Lung (tissue), 12 donors: ENCODE measurements around the gene ABTB1. TPM values are rescaled to one million over a fixed set of nuclear protein-coding genes. Genes with fewer than 3 reads are reported as not detected.

Source experiments
- ATAC-seq: fragments of 200-7000 bp; cut with Tn5 transposase; one replicate; pipeline ENCODE4 v1.9.1; 2020; ENCODE audit warnings: moderate number of reproducible peaks; ENCODE audit not compliant: insufficient read depth, low FRiP score
- DNase-seq, 3 donors: peaks; one replicate each; pipeline ENCODE4 v3.0.0-alpha.2; 2013 to 2017
- H3K27ac ChIP-seq, 2 donors: one replicate each; pipeline ENCODE4 v1.5.1; 2013; ENCODE audit warnings: mild to moderate bottlenecking in 2 of 2, moderate library complexity in 2 of 2, control low read depth in 1 of 2, inconsistent platforms in 1 of 2, low read depth in 1 of 2, low read length in 1 of 2
- H3K27me3 ChIP-seq, 3 donors: one replicate each; pipeline ENCODE4 v1.5.1; 2013; ENCODE audit warnings: low read length in 2 of 3; ENCODE audit not compliant: control insufficient read depth in 3 of 3, insufficient read depth in 3 of 3
- H3K36me3 ChIP-seq, 4 donors: one replicate each; pipeline ENCODE4 v1.5.1; 2013; ENCODE audit warnings: low read length in 4 of 4, mild to moderate bottlenecking in 1 of 4, moderate library complexity in 1 of 4; ENCODE audit not compliant: control insufficient read depth in 4 of 4, insufficient read depth in 4 of 4
- H3K4me1 ChIP-seq, 5 donors: one replicate each; pipeline ENCODE4 v1.5.1; 2013; ENCODE audit warnings: low read length in 5 of 5, mild to moderate bottlenecking in 2 of 5, moderate library complexity in 1 of 5; ENCODE audit not compliant: control insufficient read depth in 5 of 5, insufficient read depth in 5 of 5
- H3K4me3 ChIP-seq: one replicate; pipeline ENCODE4 v1.5.1; 2013; ENCODE audit warnings: mild to moderate bottlenecking, control low read depth, moderate library complexity
- H3K9ac ChIP-seq, 2 donors: one replicate each; pipeline ENCODE4 v1.5.1; 2013; ENCODE audit warnings: low read length in 2 of 2, control low read depth in 1 of 2; ENCODE audit not compliant: insufficient read depth in 1 of 2
- H3K9me3 ChIP-seq, 4 donors: one replicate each; pipeline ENCODE4 v1.5.1; 2013; ENCODE audit warnings: low read length in 3 of 4, mild to moderate bottlenecking in 1 of 4, moderate library complexity in 1 of 4; ENCODE audit not compliant: control insufficient read depth in 4 of 4, insufficient read depth in 3 of 4
- CTCF ChIP-seq: IDR thresholded peaks from 2 replicates; pipeline ENCODE4 v1.5.1; 2012; ENCODE audit warnings: mild to moderate bottlenecking; ENCODE audit errors: control extremely low read depth, extremely low read depth
- WGBS, 2 donors: extraction: QIAGEN DNeasy Blood & Tissue Kit; methylation state at CpG; one replicate each; pipeline ENCODE4 v1.1.7; 2013; 5-methylcytosine and 5-hydroxymethylcytosine counted together
- polyA plus RNA-seq, 2 donors: library from polyadenylated mRNA; stranded (reverse); fragments of 200-250 nt; gene quantifications; one replicate each; pipeline ENCODE4 v1.2.1, GENCODE V29; 2013
- total RNA-seq, 2 donors: library from RNA; depleted of rRNA in 1 of 2; stranded (reverse); fragments of >200 nt in 1 of 2; gene quantifications; one replicate each; pipeline ENCODE4 v1.2.1, GENCODE V29; 2014 to 2021
- donor health status: control.
- donor health status: control.
- donor health status: Bipolar disorder and iron deficiency.
- donor health status: healthy.
- donor health status: DM: yes; HTN: yes; CAD: no.

Gene ABTB1
- total and polyA plus RNA-seq, 4 donors: 30.7 to 102 (median 48.6) TPM

DNA sequence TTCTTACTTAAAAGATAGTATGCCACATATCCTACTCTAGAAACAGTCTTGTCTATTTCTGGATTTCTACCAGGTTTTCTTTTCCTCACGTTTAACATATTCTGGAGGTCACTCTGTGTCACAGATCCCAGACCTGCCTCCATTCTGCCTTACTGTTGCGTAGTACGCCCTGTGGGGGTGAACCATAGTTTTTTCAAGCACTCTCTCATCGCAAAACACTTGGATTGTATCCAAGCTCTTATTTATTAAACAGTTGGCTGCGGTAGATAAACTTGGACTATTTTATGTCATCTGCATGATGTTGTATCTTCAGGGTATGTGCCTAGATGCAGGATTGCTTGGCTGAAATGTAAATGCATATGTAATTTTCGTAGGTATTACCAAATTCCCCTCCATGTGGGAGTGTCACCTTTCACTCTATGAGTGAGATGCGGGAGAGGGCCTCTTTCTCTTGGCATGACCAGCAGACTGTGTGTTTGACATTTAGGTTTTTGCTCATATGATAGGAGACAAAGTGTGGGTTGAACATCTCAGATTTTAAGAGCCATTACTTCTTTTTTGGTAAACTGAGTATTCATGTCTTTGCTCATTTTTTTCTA lies 55.8 kb downstream of the ABTB1 start:
- no peak for TF ChIP-seq CTCF
- DNase-seq (peak in 2 of 3 donors; percentile 55 to 63), ATAC-seq (no peak)
- Histone ChIP-seq H3K9me3 (no peaks in the 10 kb centered on the region), H3K36me3 (peaks cover 0 to 3% (median 0%) of the 10 kb centered on the region in 4 donors), H3K27me3 (no peaks in the 10 kb centered on the region), H3K4me3 (no peak overlapping the region), H3K27ac (no peak overlapping the region), H3K9ac (no peak overlapping the region), H3K4me1 (peaks cover 0 to 12% (median 0%) of the 10 kb centered on the region in 5 donors)
- 75 to 80% methylated on average over 7 of the region's 7 CpGs for WGBS, 2 donors

DNA sequence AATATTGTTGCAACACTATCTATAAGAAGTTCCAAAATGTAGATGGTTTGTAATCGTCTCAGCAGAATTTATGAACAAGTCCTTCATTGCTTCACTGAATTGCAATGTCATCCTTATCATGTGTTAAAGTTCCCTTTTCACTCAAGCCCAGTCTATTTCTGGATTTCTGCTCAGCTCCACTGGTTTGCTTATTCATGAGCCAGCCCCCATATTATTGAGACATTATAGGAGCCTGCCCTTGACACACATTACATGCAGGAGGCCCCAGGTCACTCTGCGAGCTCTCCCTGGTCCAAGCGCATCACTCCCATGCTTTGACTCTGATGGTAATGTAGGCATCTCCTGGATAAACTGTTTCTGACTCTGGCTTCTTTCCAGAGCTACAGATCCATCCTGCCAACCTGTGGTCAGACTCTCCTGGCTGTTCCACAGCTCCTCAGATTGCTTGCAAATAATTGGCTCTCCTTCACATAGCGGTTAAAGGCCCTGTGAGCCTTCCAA lies 56.9 kb downstream of the ABTB1 start:
- H3K27ac ChIP-seq: no peak overlapping the region
- no peak overlapping the region for H3K4me3 ChIP-seq
- DNase-seq: no peak
- no peaks in the 10 kb centered on the region for H3K27me3 ChIP-seq
- ATAC-seq: peak; percentile 61
- H3K9me3 ChIP-seq: no peaks in the 10 kb centered on the region
- H3K9ac ChIP-seq: no peak overlapping the region
- H3K36me3 ChIP-seq: peaks cover 0 to 3% (median 0%) of the 10 kb centered on the region in 4 donors
- H3K4me1 ChIP-seq: peaks cover 0 to 15% (median 5%) of the 10 kb centered on the region in 5 donors
- 48 to 72% methylated on average over 4 of the region's 4 CpGs for WGBS, 2 donors
- TF ChIP-seq CTCF: no peak

DNA sequence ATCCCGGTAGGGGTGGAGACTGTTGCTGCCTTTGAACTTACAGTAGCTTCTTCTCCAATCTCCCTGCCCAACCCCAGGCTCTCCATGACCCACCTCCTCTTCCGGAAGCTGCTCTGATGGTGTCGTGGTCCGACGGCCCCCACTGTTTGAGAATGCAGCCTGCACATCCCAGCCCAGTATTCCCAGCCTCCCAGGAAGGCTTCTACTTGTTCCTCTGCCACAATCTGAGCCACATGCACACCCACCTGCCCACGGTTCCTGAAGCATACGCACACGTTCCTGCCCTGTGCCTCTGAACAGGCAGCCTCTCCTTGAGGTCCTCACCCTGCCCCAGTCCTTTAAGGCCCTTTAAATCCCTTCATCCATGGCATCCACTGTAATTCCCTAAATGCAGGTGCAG lies 57.4 kb downstream of the ABTB1 start:
- no peak overlapping the region for H3K27ac ChIP-seq

More for the DNA sequence above, 57.4 kb downstream of the ABTB1 start:
- Histone ChIP-seq H3K4me1 (peaks cover 0 to 20% (median 9%) of the 10 kb centered on the region in 5 donors), H3K36me3 (no peaks in the 10 kb centered on the region), H3K9ac (no peak overlapping the region), H3K4me3 (no peak overlapping the region), H3K9me3 (no peaks in the 10 kb centered on the region), H3K27me3 (no peaks in the 10 kb centered on the region)
- no peak for ATAC-seq
- 91 to 92% methylated on average over 8 of the region's 8 CpGs for WGBS, 2 donors
- no peak for TF ChIP-seq CTCF
- DNase-seq: no peak

Other genes starting within 250 kb of the ABTB1 start
- 10 to 100 TPM; 28.9 to 38.7 TPM for gene TPRA1, start 82.2 kb upstream of the ABTB1 start, total RNA-seq
- gene TPRA1, start 82.2 kb upstream of the ABTB1 start, polyA plus RNA-seq: 10 to 100 TPM; 37.2 to 53.2 TPM
- 10 to 100 TPM; 15.9 to 23.6 TPM for gene MCM2, start 74.5 kb upstream of the ABTB1 start, total RNA-seq
- 10 to 100 TPM in 1 of 2 donors, 1 to 10 TPM in 1; 5.2 to 12.5 TPM for gene MCM2, start 74.5 kb upstream of the ABTB1 start, polyA plus RNA-seq
- gene PODXL2, start 43.8 kb upstream of the ABTB1 start, total RNA-seq: 1 to 10 TPM; 4.7 to 7.3 TPM
- 1 to 10 TPM; 3.1 to 4.6 TPM for gene PODXL2, start 43.8 kb upstream of the ABTB1 start, polyA plus RNA-seq
- 100 to 1,000 TPM in 1 of 2 donors, 10 to 100 TPM in 1; 67.0 to 182 TPM for gene MGLL, start 149.6 kb downstream of the ABTB1 start, total RNA-seq
- 10 to 100 TPM; 68.3 to 88.1 TPM for gene MGLL, start 149.6 kb downstream of the ABTB1 start, polyA plus RNA-seq
- 1 to 10 TPM in 1 of 2 donors, under 1 TPM in 1; 0.86 to 3.1 TPM for gene KBTBD12, start 242.3 kb downstream of the ABTB1 start, total RNA-seq
- under 1 TPM; 0.29 to 0.37 TPM for gene KBTBD12, start 242.3 kb downstream of the ABTB1 start, polyA plus RNA-seq